ENCODE data around the gene MSGN1. TPM values are rescaled to one million over a fixed set of nuclear protein-coding genes. Genes with fewer than 3 reads are reported as not detected.
"Not testable (repeated sequence)": the region's sequence is repeated elsewhere in the genome, so short reads cannot be mapped to it uniquely, and the experiment has no call there.

Gene MSGN1
- total and polyA plus RNA-seq, 2 of the 8 experiments (the other 6 are each of a cell fraction or from before 2014, with no cell fraction given), result not detected

DNA sequence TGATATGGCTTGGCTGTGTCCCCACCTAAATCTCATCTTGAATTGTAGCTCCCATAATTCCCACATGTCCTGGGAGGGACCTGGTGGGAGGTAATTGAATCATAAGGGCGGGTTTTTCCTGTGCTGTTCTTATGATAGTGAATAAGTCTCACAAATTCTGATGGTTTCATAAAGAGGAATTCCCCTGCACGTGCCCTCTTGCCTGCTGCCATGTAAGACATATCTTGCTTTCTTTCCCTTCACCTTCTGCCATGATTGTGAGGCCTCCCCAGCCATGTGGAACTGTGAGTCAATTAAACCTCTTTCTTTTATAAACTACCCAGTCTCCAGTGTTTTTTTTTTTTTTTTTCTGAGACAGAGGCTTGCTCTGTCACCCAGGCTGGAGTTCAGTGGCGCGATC, 7.4 kb downstream of the MSGN1 start:
- H3K27ac ChIP-seq (ENCODE audit: low read depth, low read length); H3K36me3 ChIP-seq (ENCODE audit: control insufficient read depth in 2 of 4, insufficient read depth in 4 of 4, low read length in 3 of 4); H2AFZ ChIP-seq (ENCODE audit: low read length); H2BK120ac ChIP-seq (replicated peaks; ENCODE audit: low read depth, low read length); FAIRE-seq; H3K14ac ChIP-seq (ENCODE audit: insufficient read length); H4K5ac ChIP-seq (ENCODE audit: insufficient read length, low read depth, low read length); H2BK12ac ChIP-seq (ENCODE audit: low read depth, low read length); H3K4me2 ChIP-seq (ENCODE audit: insufficient read depth in 1 of 2, low read depth in 2 of 2, low read length in 2 of 2); H3K4ac ChIP-seq (replicated peaks; ENCODE audit: insufficient read length, low read depth, low read length); H3K23ac ChIP-seq (ENCODE audit: insufficient read length); H3K27me3 ChIP-seq (replicated peaks in 1 of 4; ENCODE audit: control insufficient read depth in 3 of 4, extremely low read depth in 1 of 4, insufficient read depth in 3 of 4, low read length in 3 of 4); H2BK20ac ChIP-seq (ENCODE audit: low read length); H2AK5ac ChIP-seq (ENCODE audit: low read depth, low read length); H3K9me3 ChIP-seq (ENCODE audit: insufficient read depth in 2 of 2, low read depth in 1 of 2, low read length in 1 of 2); H2BK15ac ChIP-seq (ENCODE audit: low read length); H2BK5ac ChIP-seq (ENCODE audit: low read depth, low read length); H3K9ac ChIP-seq (replicated peaks in 1 of 4; ENCODE audit: extremely low read depth in 1 of 4, low read depth in 3 of 4, low read length in 3 of 4); H4K91ac ChIP-seq (replicated peaks; ENCODE audit: insufficient read length, low read length); POLR2A ChIA-PET (ENCODE audit: partially characterized antibody); H3K56ac ChIP-seq (replicated peaks; ENCODE audit: insufficient read length, low read depth, low read length); H3K18ac ChIP-seq (ENCODE audit: extremely low read depth, low read length); H3K4me3 ChIP-seq (ENCODE audit: extremely low read depth in 1 of 4, insufficient read depth in 2 of 4, low read depth in 3 of 4, low read length in 4 of 4); H3K79me1 ChIP-seq (ENCODE audit: low read depth, low read length); H3K79me2 ChIP-seq (ENCODE audit: control insufficient read depth in 1 of 2, insufficient read depth in 2 of 2, low read length in 2 of 2); H4K8ac ChIP-seq (ENCODE audit: extremely low read depth, insufficient read depth, low read length); H3K4me1 ChIP-seq (replicated peaks in 1 of 4; ENCODE audit: control insufficient read depth in 3 of 4, insufficient read depth in 4 of 4, low read length in 3 of 4); H4K20me1 ChIP-seq (replicated peaks in 1 of 2; ENCODE audit: control insufficient read depth in 1 of 2, insufficient read depth in 2 of 2, low read length in 2 of 2); H3K23me2 ChIP-seq (ENCODE audit: low read depth, low read length): not testable (repeated sequence)
- 83% methylated on average over 2 of the region's 4 CpGs; no CpG with 5 or more reads in 1 of the 2 experiments for WGBS, 2 experiments (ENCODE audit: extremely low coverage in 1 of 2, insufficient coverage in 1 of 2, insufficient read length in 1 of 2, insufficient replicate concordance in 2 of 2, low coverage in 1 of 2, low lambda C conversion rate in 2 of 2, missing lambda C conversion rate in 1 of 2)
- DNase-seq (ENCODE audit: low read depth in 1 of 2, low spot score in 2 of 2), result peak in 1 of 2 experiments; percentile 20
- CTCF ChIA-PET (ENCODE audit: partially characterized antibody), result interaction anchor here (1.2 to 1.8 kb wide), 3 partner anchors 9 to 69 kb away, joined by 3 to 6 read pairs (median 6); no protein-coding TSS in a partner anchor

Data from H1 (cell line).